ENCODE measurements around the gene SEPSECS. TPM values are rescaled to one million over a fixed set of nuclear protein-coding genes. Genes with fewer than 3 reads are reported as not detected.

SEPSECS gene
- total and polyA plus RNA-seq, 2 of the 8 experiments (the other 6 are each of a cell fraction or from before 2014, with no cell fraction given): 1.9 to 4.1 TPM

GRCh38 chr4:25128671-25129070 lies 31.6 kb downstream of the SEPSECS start (continued):
- TF ChIP-seq RXRA (IDR thresholded peaks at IDR 0.05; ENCODE audit: insufficient read depth, low read depth, low read length) (no peak), TCF12 (IDR thresholded peaks at IDR 0.05; ENCODE audit: low read depth, low read length) (no peak), CHD2 (IDR thresholded peaks at IDR 0.05; ENCODE audit: low read length) (no peak), CHD7 (IDR thresholded peaks at IDR 0.05; ENCODE audit: insufficient replicate concordance, low read length) (no peak), CREB1 (IDR thresholded peaks at IDR 0.05) (no peak)

Data from H1 (cell line).